Hypothalamus (tissue), 51 donors: Measurements from ENCODE around the gene MUC15.

Source experiments
- DNase-seq, 51 donors: peaks; one replicate each; lab custom pipeline; 2025; lab: John Stamatoyannopoulos, UW

MUC15 gene

GRCh38 chr11:26578998-26579661 is 7.1 kb upstream of the MUC15 start:
- no peak for DNase-seq

GRCh38 chr11:26575946-26576345 is 3.9 kb upstream of the MUC15 start:
- no peak for DNase-seq

GRCh38 chr11:26573896-26574295 is 1.8 kb upstream of the MUC15 start:
- no peak for DNase-seq

GRCh38 chr11:26572770-26573402 is 823 bp upstream of the MUC15 start:
- no peak for DNase-seq

GRCh38 chr11:26569646-26570045 is 2.4 kb downstream of the MUC15 start:
- no peak for DNase-seq

GRCh38 chr11:26558190-26558589 is 13.9 kb downstream of the MUC15 start:
- DNase-seq, result no peak

GRCh38 chr11:26557666-26558065 is 14.4 kb downstream of the MUC15 start:
- DNase-seq, result no peak

- DNase-seq, result no peak
Observed at GRCh38 chr11:26556582-26556981, 15.5 kb downstream of the MUC15 start.

GRCh38 chr11:26554455-26554854 is 17.6 kb downstream of the MUC15 start:
- DNase-seq, result no peak

GRCh38 chr11:26553182-26553581 is 18.9 kb downstream of the MUC15 start:
- no peak for DNase-seq

GRCh38 chr11:26551186-26551801 is 20.8 kb downstream of the MUC15 start:
- no peak for DNase-seq

- no peak for DNase-seq
Observed at GRCh38 chr11:26550022-26550421, 22.0 kb downstream of the MUC15 start.

GRCh38 chr11:26549176-26549575 is 22.9 kb downstream of the MUC15 start:
- peak in 1 of 51 donors; percentile 29 for DNase-seq

- DNase-seq, result no peak
Observed at GRCh38 chr11:26541870-26542269, 30.2 kb downstream of the MUC15 start.

- DNase-seq, result no peak
Observed at GRCh38 chr11:26539517-26539916, 32.5 kb downstream of the MUC15 start.

- DNase-seq, result no peak
Observed at GRCh38 chr11:26537341-26537740, 34.7 kb downstream of the MUC15 start.

- no peak for DNase-seq
Observed at GRCh38 chr11:26527685-26528084, 44.4 kb downstream of the MUC15 start.

- no peak for DNase-seq
Observed at GRCh38 chr11:26522912-26523610, 49.0 kb downstream of the MUC15 start.

GRCh38 chr11:26519469-26519868 is 52.6 kb downstream of the MUC15 start:
- no peak for DNase-seq

GRCh38 chr11:26512196-26512595 is 59.9 kb downstream of the MUC15 start:
- DNase-seq, result no peak

GRCh38 chr11:26510756-26511155 is 61.3 kb downstream of the MUC15 start:
- DNase-seq, result no peak

- DNase-seq, result no peak
Observed at GRCh38 chr11:26510164-26510563, 61.9 kb downstream of the MUC15 start.
